Parathyroid adenoma (tissue), 2 donors: ENCODE measurements around the gene POLR1H.
"Not testable (repeated sequence)": the region's sequence is repeated elsewhere in the genome, so short reads cannot be mapped to it uniquely, and the experiment has no call there.

Experiments used
- H2AFZ ChIP-seq: fragments of 300-600 bp; sonication (generic); one replicate; pipeline ENCODE4 v1.7.0; 2017; ENCODE audit warnings: antibody characterized with exemption, mild to moderate bottlenecking
- H3K27ac ChIP-seq: fragments of 300-600 bp; sonication (generic); one replicate; pipeline ENCODE4 v1.7.0; 2017
- H3K27me3 ChIP-seq: fragments of 300-600 bp; sonication (generic); one replicate; pipeline ENCODE4 v1.7.0; 2017; ENCODE audit warnings: low read length; ENCODE audit not compliant: control insufficient read depth, insufficient read depth
- H3K36me3 ChIP-seq: fragments of 300-600 bp; sonication (generic); one replicate; pipeline ENCODE4 v1.7.0; 2017; ENCODE audit warnings: low read length; ENCODE audit not compliant: control insufficient read depth, insufficient read depth
- H3K4me1 ChIP-seq: fragments of 300-600 bp; sonication (generic); one replicate; pipeline ENCODE4 v1.7.0; 2017; ENCODE audit warnings: control low read depth
- H3K4me2 ChIP-seq: fragments of 300-600 bp; sonication (generic); one replicate; pipeline ENCODE4 v1.7.0; 2017; ENCODE audit warnings: low read length
- H3K4me3 ChIP-seq: fragments of 300-600 bp; sonication (generic); one replicate; pipeline ENCODE4 v1.7.0; 2017; ENCODE audit warnings: low read depth, low read length
- H3K79me2 ChIP-seq: fragments of 300-600 bp; sonication (generic); one replicate; pipeline ENCODE4 v1.7.0; 2017; ENCODE audit warnings: control low read depth
- H3K9ac ChIP-seq: fragments of 300-600 bp; sonication (generic); one replicate; pipeline ENCODE4 v1.7.0; 2017; ENCODE audit warnings: mild to moderate bottlenecking
- H3K9me3 ChIP-seq: fragments of 300-600 bp; sonication (generic); one replicate; pipeline ENCODE4 v1.7.0; 2017; ENCODE audit warnings: low read length; ENCODE audit not compliant: control insufficient read depth
- TF ChIP-seq, protein P1 (sequence below): fragments of 300-600 bp; sonication (generic); IDR thresholded peaks from one replicate; pipeline ENCODE4 v1.7.0; 2017; ENCODE audit warnings: antibody characterized with exemption, mild to moderate bottlenecking
- donor health status: primary hyperparathyroidism.

POLR1H gene

DNA sequence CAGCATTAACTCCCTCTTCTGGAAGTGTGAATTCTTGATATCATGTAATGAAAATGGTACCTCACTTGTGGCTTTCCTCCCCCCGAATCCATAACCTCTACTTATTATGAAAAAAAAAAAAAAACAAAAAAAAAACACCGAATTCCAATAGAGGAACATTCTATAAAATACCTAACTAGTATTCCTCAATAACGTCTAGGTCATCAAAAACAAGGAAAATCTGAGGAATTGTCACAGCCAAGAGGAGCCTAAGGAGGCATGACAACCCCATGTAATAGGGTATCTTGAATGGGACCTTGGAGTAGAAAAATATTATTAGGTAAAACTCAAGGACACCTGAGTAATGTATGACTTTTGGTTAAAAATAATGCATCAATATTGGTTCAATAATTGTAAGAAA, 38.9 kb upstream of the POLR1H start:
- Histone ChIP-seq H3K4me2 (no peak overlapping the region), H2AFZ (no peak overlapping the region), H3K4me1 (no peaks in the 10 kb centered on the region), H3K9ac (no peak overlapping the region), H3K27ac (no peak overlapping the region), H3K36me3 (no peaks in the 10 kb centered on the region), H3K4me3 (no peak overlapping the region), H3K9me3 (no peaks in the 10 kb centered on the region), H3K79me2 (no peaks in the 10 kb centered on the region), H3K27me3 (no peaks in the 10 kb centered on the region)
- TF ChIP-seq, protein P1, sequence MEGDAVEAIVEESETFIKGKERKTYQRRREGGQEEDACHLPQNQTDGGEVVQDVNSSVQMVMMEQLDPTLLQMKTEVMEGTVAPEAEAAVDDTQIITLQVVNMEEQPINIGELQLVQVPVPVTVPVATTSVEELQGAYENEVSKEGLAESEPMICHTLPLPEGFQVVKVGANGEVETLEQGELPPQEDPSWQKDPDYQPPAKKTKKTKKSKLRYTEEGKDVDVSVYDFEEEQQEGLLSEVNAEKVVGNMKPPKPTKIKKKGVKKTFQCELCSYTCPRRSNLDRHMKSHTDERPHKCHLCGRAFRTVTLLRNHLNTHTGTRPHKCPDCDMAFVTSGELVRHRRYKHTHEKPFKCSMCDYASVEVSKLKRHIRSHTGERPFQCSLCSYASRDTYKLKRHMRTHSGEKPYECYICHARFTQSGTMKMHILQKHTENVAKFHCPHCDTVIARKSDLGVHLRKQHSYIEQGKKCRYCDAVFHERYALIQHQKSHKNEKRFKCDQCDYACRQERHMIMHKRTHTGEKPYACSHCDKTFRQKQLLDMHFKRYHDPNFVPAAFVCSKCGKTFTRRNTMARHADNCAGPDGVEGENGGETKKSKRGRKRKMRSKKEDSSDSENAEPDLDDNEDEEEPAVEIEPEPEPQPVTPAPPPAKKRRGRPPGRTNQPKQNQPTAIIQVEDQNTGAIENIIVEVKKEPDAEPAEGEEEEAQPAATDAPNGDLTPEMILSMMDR = no peak

DNA sequence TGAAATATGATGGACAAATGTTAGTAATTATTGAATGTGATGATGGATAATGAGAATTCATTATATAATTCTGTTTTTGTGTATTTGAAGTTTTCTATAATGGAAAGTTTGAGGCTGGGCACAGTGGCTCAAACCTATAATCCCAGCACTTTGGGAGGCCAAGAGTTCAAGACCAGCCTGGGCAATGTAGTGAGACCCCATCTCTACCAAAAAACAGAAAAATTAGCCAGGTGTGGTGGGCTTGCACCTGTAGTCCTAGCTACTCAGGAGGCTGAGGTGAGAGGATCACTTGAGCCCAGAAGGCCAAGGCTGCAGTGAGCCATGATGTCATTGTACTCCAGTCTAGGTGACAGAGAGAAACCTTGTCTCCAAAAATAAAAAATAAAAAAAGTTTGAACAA, 38.4 kb upstream of the POLR1H start:
- H3K79me2 ChIP-seq, H3K27me3 ChIP-seq, H3K4me1 ChIP-seq, H3K9me3 ChIP-seq, H3K9ac ChIP-seq, H3K27ac ChIP-seq, H3K4me3 ChIP-seq, H3K36me3 ChIP-seq, H2AFZ ChIP-seq, H3K4me2 ChIP-seq: not testable (repeated sequence)

DNA sequence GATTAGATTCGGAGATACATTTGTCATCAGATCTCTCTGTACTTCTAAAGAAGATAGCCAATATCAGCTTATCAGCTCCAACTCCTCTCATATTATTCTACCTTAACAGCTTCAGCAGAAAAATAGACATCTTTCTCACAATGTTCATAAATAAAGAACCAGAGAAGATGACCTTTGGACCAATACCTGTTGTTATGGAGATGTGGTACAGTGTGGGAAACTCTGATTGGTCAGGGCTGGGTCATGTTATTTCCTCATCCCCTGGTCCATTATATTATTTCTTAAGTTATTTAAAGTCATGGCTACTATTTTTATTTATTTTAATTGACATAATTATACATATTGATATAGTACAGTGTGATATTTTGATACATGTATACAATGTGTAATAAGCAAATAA, 35.9 kb upstream of the POLR1H start:
- Histone ChIP-seq H3K36me3 (no peaks in the 10 kb centered on the region), H3K4me3 (no peak overlapping the region), H3K9ac (no peak overlapping the region), H3K4me2 (no peak overlapping the region), H3K79me2 (no peaks in the 10 kb centered on the region), H3K9me3 (no peaks in the 10 kb centered on the region), H3K27me3 (no peaks in the 10 kb centered on the region), H2AFZ (no peak overlapping the region), H3K4me1 (no peaks in the 10 kb centered on the region), H3K27ac (no peak overlapping the region)
- TF ChIP-seq, protein P1 = no peak

DNA sequence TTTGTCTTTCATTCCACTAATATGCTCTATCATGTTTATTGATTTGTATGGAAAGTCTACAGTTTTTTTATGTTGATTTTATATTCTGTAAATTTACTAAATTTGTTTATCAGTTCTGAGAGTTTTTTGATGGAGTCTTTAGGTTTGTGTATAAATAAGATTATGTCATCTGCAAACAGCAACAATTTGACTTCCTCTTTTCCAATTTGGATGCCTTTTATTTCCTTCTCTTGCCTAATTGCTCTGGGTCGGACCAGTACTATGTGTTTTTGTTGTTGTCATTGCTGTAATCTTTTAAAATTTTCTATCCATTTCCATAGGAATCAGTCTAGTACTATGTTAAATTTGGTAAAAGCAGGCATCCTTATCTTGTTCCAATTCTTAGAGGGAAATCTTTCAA, 31.5 kb upstream of the POLR1H start:
- no peak overlapping the region for H3K4me3 ChIP-seq
- H3K79me2 ChIP-seq = no peaks in the 10 kb centered on the region
- H3K4me2 ChIP-seq = no peak overlapping the region
- H3K9ac ChIP-seq = no peak overlapping the region
- no peaks in the 10 kb centered on the region for H3K4me1 ChIP-seq
- H3K27me3 ChIP-seq = no peaks in the 10 kb centered on the region
- no peaks in the 10 kb centered on the region for H3K36me3 ChIP-seq
- TF ChIP-seq, protein P1 = no peak
- H2AFZ ChIP-seq = no peak overlapping the region
- no peak overlapping the region for H3K27ac ChIP-seq
- H3K9me3 ChIP-seq = no peaks in the 10 kb centered on the region

DNA sequence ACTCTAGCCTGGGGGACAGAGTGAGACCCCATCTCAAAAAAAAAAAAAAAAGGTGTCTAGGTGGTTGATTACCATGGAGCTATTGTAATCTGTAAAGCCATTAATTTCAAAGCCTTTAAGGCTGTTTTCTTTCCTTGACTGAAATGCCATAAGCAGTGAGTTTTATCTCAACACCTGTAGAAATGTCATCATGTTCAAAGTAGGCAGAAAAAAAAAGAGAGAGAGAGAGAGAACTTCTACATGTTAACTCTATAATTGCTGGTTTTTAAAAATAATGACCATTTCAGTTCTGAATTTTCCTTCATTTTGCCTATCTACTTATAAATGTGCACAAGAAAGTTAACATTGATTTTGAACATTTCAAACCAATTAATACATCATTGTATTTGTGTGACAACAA, 29.7 kb upstream of the POLR1H start:
- Histone ChIP-seq H2AFZ (no peak overlapping the region), H3K4me2 (no peak overlapping the region)

DNA sequence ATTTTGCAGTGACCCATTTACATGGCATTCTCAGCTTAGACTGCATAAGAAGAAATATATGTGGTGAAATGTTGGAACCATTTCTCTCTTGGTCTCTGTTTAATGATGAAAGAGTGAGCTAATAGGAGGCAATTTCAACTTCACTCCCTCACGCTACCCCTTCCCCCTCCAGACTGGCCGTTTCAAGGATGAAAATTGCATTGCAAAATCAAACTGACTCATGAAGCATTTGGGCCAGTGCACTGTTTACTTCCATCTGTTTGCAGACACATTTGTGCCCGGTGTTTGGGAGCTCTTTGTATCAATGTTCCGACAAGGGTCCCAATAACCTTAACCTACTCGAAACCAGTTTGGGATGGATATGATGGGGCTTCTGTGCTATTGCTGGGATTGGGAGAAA, 27.6 kb upstream of the POLR1H start:
- H3K4me1 ChIP-seq, H3K27ac ChIP-seq, H3K9me3 ChIP-seq, H3K79me2 ChIP-seq, H3K9ac ChIP-seq, H2AFZ ChIP-seq, H3K27me3 ChIP-seq, H3K4me2 ChIP-seq, H3K4me3 ChIP-seq, H3K36me3 ChIP-seq: not testable (repeated sequence)

More for the DNA sequence above, 29.7 kb upstream of the POLR1H start:
- H3K9ac ChIP-seq = no peak overlapping the region
- H3K27ac ChIP-seq = no peak overlapping the region
- H3K36me3 ChIP-seq = no peaks in the 10 kb centered on the region
- no peak overlapping the region for H3K4me3 ChIP-seq
- H3K9me3 ChIP-seq = no peaks in the 10 kb centered on the region
- no peaks in the 10 kb centered on the region for H3K79me2 ChIP-seq
- no peaks in the 10 kb centered on the region for H3K4me1 ChIP-seq
- TF ChIP-seq, protein P1 = no peak
- no peaks in the 10 kb centered on the region for H3K27me3 ChIP-seq
